ENCODE data around the gene OLAH.

GRCh38 chr10:15116225-15116624 is 72.5 kb downstream of the OLAH start:
- TF ChIP-seq POLR2AphosphoS5 (IDR thresholded peaks at IDR 0.05) (no peak), POLR2A (IDR thresholded peaks at IDR 0.05) (no peak)

All from breast epithelium (tissue), 3 donors.